Mononuclear cell (primary cell): ENCODE data around the gene TBC1D25. TPM values are rescaled to one million over a fixed set of nuclear protein-coding genes. Genes with fewer than 3 reads are reported as not detected.
"Not testable (repeated sequence)": the region's sequence is repeated elsewhere in the genome, so short reads cannot be mapped to it uniquely, and the experiment has no call there.

ENCODE experiments used
- H3K27me3 ChIP-seq: 2 replicates; pipeline ENCODE4 v1.6.0; 2011; ENCODE audit warnings: low read length, control low read depth; ENCODE audit not compliant: insufficient read depth
- H3K4me1 ChIP-seq: 2 replicates; pipeline ENCODE4 v1.5.1; 2011; ENCODE audit warnings: mild to moderate bottlenecking, low read length, control low read depth; ENCODE audit not compliant: insufficient read depth
- H3K4me3 ChIP-seq: 2 replicates; pipeline ENCODE4 v1.5.1; 2011; ENCODE audit warnings: mild to moderate bottlenecking, low read length, moderate library complexity
- H3K9me3 ChIP-seq: 2 replicates; pipeline ENCODE4 v1.5.1; 2011; ENCODE audit warnings: low read depth, mild to moderate bottlenecking, control low read depth, low read length
- total RNA-seq: library from RNA; depleted of rRNA; stranded (reverse); fragments of >200 nt; gene quantifications from one replicate; pipeline ENCODE4 v1.2.3, GENCODE V29; 2012

Gene TBC1D25
- total RNA-seq, 1 donor = 10.7 TPM

DNA sequence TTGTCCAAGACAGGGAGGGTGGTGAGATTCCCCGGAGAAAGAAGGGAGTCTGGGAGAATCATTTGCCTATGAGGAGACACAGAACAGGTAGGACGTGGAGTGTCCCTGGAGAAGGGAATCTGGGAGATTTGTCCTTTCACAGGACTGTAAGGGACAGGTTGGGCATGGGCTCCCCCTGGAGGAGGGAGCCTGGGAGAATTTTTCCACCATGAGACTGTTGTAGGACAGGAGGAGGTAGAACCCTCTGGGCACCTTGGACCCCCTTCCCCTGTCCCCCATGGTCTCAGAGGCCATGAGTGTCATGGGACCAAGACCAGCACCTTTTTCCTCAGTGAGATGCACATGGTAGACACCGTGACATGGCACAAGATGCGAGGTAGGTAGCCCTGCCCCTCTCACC lies 28.0 kb upstream of the TBC1D25 start:
- peaks cover 11% of the 10 kb centered on the region for H3K4me1 ChIP-seq
- H3K27me3 ChIP-seq = no peaks in the 10 kb centered on the region
- H3K9me3 ChIP-seq = no peaks in the 10 kb centered on the region
- H3K4me3 ChIP-seq = no peak overlapping the region

- H3K4me1 ChIP-seq = peaks cover 11% of the 10 kb centered on the region
- no peak overlapping the region for H3K4me3 ChIP-seq
- H3K27me3 ChIP-seq = no peaks in the 10 kb centered on the region
- H3K9me3 ChIP-seq = no peaks in the 10 kb centered on the region
Observed at GRCh38 chrX:48512371-48512935, 27.1 kb upstream of the TBC1D25 start.

- Histone ChIP-seq H3K9me3 (no peaks in the 10 kb centered on the region), H3K4me3 (no peak overlapping the region), H3K27me3 (no peaks in the 10 kb centered on the region), H3K4me1 (peaks cover 11% of the 10 kb centered on the region)
Observed at GRCh38 chrX:48513670-48514069, 25.8 kb upstream of the TBC1D25 start.

DNA sequence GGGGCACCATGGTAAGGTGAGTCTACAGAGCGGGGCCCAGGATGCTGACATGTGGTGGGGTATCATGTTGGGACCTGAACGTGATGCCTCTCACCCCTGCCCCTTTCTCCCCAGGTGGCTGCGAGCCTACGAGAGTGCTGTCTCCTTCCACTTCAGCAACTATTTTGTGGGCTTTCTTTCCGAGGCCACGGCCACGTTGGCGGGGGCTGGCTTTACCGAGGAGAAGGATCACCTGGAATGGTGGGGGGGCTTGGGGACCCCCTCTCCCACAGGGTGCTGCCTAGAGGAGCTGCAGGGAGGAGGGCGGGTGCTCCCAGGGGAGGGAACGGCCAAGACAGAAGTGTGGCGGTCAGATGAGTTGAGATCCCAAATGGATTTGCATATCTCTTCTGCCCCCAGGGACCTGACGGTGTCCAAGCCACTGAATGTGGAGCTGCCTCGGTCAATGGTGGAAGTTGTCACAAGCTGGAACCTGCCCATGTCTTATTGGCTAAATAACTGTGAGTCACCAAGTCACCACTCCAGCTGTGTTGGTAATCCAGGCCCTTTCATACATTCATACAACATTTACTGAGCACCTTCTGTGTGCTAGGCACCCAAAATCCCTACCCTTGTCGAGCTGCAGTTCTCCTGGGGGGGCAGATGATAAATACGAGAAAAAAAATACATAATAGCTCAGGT lies 25.2 kb upstream of the TBC1D25 start:
- no peaks in the 10 kb centered on the region for H3K9me3 ChIP-seq
- no peak overlapping the region for H3K4me3 ChIP-seq
- H3K4me1 ChIP-seq = peaks cover 9% of the 10 kb centered on the region
- no peaks in the 10 kb centered on the region for H3K27me3 ChIP-seq

DNA sequence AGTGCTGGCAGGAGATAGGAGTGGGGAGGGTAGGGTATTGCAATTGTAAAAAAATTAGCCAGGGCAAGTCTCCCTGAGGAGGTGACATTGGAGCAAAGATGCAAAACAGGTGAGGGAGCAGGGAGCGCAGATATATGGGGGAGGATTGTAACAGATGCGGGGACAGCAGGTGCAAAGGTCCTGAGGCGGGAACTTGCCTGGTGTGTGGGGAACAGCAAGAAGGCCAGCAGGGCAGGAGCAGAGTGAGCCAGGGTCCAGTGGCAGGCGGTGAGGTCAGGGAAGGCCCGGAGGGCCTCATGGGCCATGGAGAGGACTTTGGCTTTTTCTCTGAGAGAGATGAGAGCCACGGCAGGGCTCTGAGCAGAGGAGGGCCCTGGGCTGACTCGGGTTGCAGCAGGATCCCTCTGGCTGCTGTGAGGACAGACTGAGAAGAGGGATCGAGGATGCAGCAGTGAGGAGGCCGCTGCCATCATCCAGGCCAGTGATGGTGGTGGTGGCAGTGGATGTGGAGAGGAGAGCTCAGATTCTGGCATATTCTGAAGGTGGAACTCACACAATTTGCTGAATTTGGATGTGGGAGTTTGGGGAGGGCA lies 24.6 kb upstream of the TBC1D25 start:
- H3K9me3 ChIP-seq = no peaks in the 10 kb centered on the region
- no peak overlapping the region for H3K4me3 ChIP-seq
- H3K27me3 ChIP-seq = no peaks in the 10 kb centered on the region
- H3K4me1 ChIP-seq = peaks cover 2% of the 10 kb centered on the region

DNA sequence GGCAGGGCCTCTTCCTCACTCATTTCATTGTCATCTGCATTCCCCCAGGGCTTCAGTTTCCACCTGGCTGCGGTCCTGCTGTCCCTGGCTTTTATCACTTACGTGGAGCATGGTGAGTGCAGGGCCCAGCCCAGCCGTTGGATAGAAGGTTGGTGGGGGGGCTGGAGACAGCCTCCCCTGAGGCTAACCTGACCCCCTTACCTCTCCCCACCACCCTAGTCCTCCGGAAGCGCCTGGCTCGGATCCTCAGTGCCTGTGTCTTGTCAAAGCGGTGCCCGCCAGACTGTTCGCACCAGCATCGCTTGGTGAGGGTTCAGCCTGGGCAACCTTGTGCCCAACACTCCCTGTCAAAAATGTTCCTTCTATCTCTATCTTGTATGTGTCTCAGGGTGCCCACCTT lies 23.7 kb upstream of the TBC1D25 start:
- Histone ChIP-seq H3K4me1 (peaks cover 7% of the 10 kb centered on the region), H3K9me3 (no peaks in the 10 kb centered on the region), H3K27me3 (no peaks in the 10 kb centered on the region), H3K4me3 (no peak overlapping the region)

GRCh38 chrX:48516285-48516684 lies 23.2 kb upstream of the TBC1D25 start:
- Histone ChIP-seq H3K27me3 (no peaks in the 10 kb centered on the region), H3K9me3 (no peaks in the 10 kb centered on the region), H3K4me1 (peaks cover 12% of the 10 kb centered on the region), H3K4me3 (no peak overlapping the region)

DNA sequence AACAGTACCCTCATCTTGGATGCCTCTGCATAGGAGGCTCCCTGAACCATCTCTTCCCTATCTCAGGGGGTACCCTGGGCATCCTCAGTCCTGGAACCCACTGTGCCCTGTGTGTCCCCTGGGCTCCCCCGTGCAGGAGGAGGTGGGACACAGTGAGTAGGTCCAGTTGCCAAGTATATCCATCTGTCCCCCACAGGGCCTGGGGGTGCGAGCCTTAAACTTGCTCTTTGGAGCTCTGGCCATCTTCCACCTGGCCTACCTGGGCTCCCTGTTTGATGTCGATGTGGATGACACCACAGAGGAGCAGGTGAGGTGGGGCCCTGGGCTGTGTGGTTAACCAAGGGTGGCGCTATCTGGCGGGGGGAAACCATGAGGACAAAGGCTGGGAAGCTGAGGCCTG lies 22.5 kb upstream of the TBC1D25 start:
- Histone ChIP-seq H3K9me3 (no peaks in the 10 kb centered on the region), H3K4me3 (no peak overlapping the region), H3K4me1 (peaks cover 13% of the 10 kb centered on the region), H3K27me3 (no peaks in the 10 kb centered on the region)

GRCh38 chrX:48519481-48519880 lies 20.0 kb upstream of the TBC1D25 start:
- peaks cover 30% of the 10 kb centered on the region for H3K4me1 ChIP-seq
- H3K9me3 ChIP-seq, H3K4me3 ChIP-seq, H3K27me3 ChIP-seq: not testable (repeated sequence)

DNA sequence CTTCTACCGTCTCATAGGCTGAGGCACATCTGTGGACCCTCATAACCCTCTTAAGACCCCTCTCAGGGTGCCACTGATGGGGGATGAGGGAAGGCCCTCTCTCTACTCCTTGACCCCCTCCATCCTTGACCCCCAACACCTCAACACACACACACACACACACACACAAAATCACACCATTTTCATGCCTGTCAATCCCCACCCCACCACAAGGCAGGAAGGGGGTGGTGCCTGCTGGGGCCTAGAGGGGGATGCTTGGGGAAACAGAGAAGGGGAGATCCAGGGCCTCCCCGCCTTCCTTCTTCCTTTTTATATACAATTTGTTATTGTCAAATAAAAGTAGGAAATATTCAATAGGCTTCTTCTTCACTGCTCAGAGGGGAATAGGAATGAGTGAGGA lies 19.1 kb upstream of the TBC1D25 start:
- Histone ChIP-seq H3K9me3 (no peaks in the 10 kb centered on the region), H3K4me3 (no peak overlapping the region), H3K4me1 (peaks cover 30% of the 10 kb centered on the region), H3K27me3 (no peaks in the 10 kb centered on the region)

- peaks cover 30% of the 10 kb centered on the region for H3K4me1 ChIP-seq
- peak overlapping the region; percentile 49 for H3K4me3 ChIP-seq
- H3K27me3 ChIP-seq = no peaks in the 10 kb centered on the region
- no peaks in the 10 kb centered on the region for H3K9me3 ChIP-seq
Observed at GRCh38 chrX:48520976-48521352, 18.6 kb upstream of the TBC1D25 start.

GRCh38 chrX:48521353-48522243 lies 17.9 kb upstream of the TBC1D25 start, which contains the start of gene EBP:
EBP (plus strand) TSS chrX:48521808; CDS start chrX:48523772, 1,964 bp downstream.
- H3K27me3 ChIP-seq = no peaks in the 10 kb centered on the region

DNA sequence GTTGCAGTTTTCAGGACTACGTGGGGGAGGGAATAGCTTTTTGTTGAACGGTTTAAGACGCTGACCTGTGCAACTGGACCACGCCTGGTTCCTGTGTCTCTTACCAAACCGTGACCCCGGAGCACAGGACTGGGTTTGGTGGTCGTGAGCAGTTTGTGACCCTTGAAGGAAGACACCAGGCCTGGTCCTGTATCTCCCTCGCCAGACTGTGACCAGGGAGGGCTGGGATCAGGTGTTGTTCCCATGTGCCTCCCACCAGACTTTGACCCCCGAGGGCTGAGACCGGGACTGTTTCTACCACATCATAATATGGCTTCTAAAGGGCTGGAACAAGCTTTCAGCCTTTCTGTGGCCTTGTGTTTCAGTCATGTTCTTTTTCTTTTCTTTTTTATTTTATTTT lies 17.2 kb upstream of the TBC1D25 start:
- peaks cover 30% of the 10 kb centered on the region for H3K4me1 ChIP-seq
- no peaks in the 10 kb centered on the region for H3K9me3 ChIP-seq
- peak overlapping the region; percentile 49 for H3K4me3 ChIP-seq
- H3K27me3 ChIP-seq = no peaks in the 10 kb centered on the region

More at GRCh38 chrX:48521353-48522243, 17.9 kb upstream of the TBC1D25 start, which contains the start of gene EBP:
- Histone ChIP-seq H3K4me3 (peak within 1 kb of the TSS; percentile 49), H3K4me1 (peaks cover 30% of the 10 kb centered on the region), H3K9me3 (no peaks in the 10 kb centered on the region)

- no peaks in the 10 kb centered on the region for H3K9me3 ChIP-seq
Observed at GRCh38 chrX:48523682-48524081, 15.8 kb upstream of the TBC1D25 start.

DNA sequence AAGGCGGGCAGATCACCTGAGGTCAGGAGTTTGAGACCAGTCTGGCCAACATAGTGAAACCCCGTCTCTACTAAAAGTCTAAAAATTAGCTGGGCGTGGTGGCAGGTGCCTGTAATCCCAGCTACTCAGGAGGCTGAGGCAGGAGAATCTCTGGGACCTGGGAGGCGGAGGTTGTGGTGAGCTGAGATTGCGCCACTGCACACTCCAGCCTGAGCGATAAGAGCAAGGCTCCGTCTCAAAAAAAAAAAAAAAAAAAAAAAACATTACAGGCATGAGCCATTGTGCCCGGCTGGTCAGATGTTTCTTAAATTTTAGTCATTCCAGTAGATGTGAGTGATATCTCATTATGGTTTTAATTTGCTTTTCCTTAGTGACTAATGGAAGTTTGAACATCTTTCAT lies 13.7 kb upstream of the TBC1D25 start:
- H3K4me3 ChIP-seq, H3K27me3 ChIP-seq, H3K9me3 ChIP-seq: not testable (repeated sequence)
- peaks cover 23% of the 10 kb centered on the region for H3K4me1 ChIP-seq

More at GRCh38 chrX:48523682-48524081, 15.8 kb upstream of the TBC1D25 start:
- H3K4me3 ChIP-seq = no peak overlapping the region
- peaks cover 30% of the 10 kb centered on the region for H3K4me1 ChIP-seq
- H3K27me3 ChIP-seq = no peaks in the 10 kb centered on the region
